SU-DHL-6 (cell line): ENCODE measurements around the gene PTCH2.

ENCODE experiments used
- EZH2phosphoT487 ChIP-seq: fragments of 200-600 bp; sonication (generic), shearing (Covaris generic); conservative IDR thresholded peaks from 2 replicates; pipeline ENCODE4 v1.6.1; 2018; ENCODE audit warnings: mild to moderate bottlenecking, antibody characterized with exemption, low read length, moderate library complexity, mixed read lengths
- TF ChIP-seq, protein P1 (sequence below): fragments of 200-600 bp; sonication (generic); IDR thresholded peaks from one replicate; pipeline ENCODE4 v1.5.1; 2017; ENCODE audit warnings: antibody characterized with exemption, mild to moderate bottlenecking, low read length, moderate library complexity; ENCODE audit not compliant: insufficient read depth, poor library complexity, severe bottlenecking

- TF ChIP-seq, protein P1, sequence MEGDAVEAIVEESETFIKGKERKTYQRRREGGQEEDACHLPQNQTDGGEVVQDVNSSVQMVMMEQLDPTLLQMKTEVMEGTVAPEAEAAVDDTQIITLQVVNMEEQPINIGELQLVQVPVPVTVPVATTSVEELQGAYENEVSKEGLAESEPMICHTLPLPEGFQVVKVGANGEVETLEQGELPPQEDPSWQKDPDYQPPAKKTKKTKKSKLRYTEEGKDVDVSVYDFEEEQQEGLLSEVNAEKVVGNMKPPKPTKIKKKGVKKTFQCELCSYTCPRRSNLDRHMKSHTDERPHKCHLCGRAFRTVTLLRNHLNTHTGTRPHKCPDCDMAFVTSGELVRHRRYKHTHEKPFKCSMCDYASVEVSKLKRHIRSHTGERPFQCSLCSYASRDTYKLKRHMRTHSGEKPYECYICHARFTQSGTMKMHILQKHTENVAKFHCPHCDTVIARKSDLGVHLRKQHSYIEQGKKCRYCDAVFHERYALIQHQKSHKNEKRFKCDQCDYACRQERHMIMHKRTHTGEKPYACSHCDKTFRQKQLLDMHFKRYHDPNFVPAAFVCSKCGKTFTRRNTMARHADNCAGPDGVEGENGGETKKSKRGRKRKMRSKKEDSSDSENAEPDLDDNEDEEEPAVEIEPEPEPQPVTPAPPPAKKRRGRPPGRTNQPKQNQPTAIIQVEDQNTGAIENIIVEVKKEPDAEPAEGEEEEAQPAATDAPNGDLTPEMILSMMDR, result no peak
- TF ChIP-seq EZH2phosphoT487, result no peak
Observed at GRCh38 chr1:44890007-44890406, 47.0 kb upstream of the PTCH2 start.
